Measurements from ENCODE around the gene SLC35C1.

GRCh38 chr11:45848654-45849081 is 43.7 kb downstream of the SLC35C1 start:
- no peak for TF ChIP-seq POLR2A (IDR thresholded peaks at IDR 0.05)
- TF ChIP-seq CTCF (IDR thresholded peaks at IDR 0.05): no peak

Data from uterus (tissue), 2 donors.